Endothelial cell of umbilical vein (primary cell): ENCODE measurements around the gene GPN1. TPM values are rescaled to one million over a fixed set of nuclear protein-coding genes. Genes with fewer than 3 reads are reported as not detected.

Source experiments
- BruUV-seq: library from RNA; stranded (reverse); fragments of 400-500 nt; replicated peaks from 2 replicates; lab custom pipeline; 2021; lab: Mats Ljungman, UMichigan
- CTCF ChIA-PET: fragments of 300-600, 350-600 bp; sonication (Branson Sonifier 250); formaldehyde crosslinking; loops from one replicate; lab custom pipeline; 2021; ENCODE audit warnings: antibody characterized with exemption, inconsistent platforms; lab: Charles Lee
- POLR2A ChIA-PET: fragments of 300-600, 350-600 bp; sonication (Branson Sonifier 250); formaldehyde crosslinking; loops from one replicate; lab custom pipeline; 2021; ENCODE audit warnings: antibody characterized with exemption, inconsistent platforms; lab: Charles Lee
- DNase-seq: peaks from one replicate; pipeline ENCODE4 v3.0.0-alpha.2; 2011; ENCODE audit warnings: low read depth, low spot score
- FAIRE-seq: peaks from 2 replicates; lab custom pipeline; 2011; peaks lifted over from hg19 to GRCh38; lab: Jason Lieb, UNC
- H2AFZ ChIP-seq: 2 replicates; pipeline ENCODE4 v1.6.0; 2012; ENCODE audit warnings: low read depth, low read length, control low read depth, inconsistent platforms
- H3K27ac ChIP-seq: 2 replicates; pipeline ENCODE4 v1.5.1; 2011; ENCODE audit warnings: low read depth, mild to moderate bottlenecking, control low read depth, low read length, moderate library complexity; ENCODE audit not compliant: insufficient read depth
- H3K27me3 ChIP-seq, 2 experiments: 2 replicates each; pipeline versions ENCODE4 v1.6.0 to v1.6.1; 2011; ENCODE audit warnings: low read length in 2 of 2, mixed read lengths in 1 of 2; ENCODE audit not compliant: control insufficient read depth in 2 of 2, insufficient read depth in 2 of 2
- H3K36me3 ChIP-seq, 2 experiments: 2 replicates in 1 of 2; 3 replicates in 1 of 2; pipeline ENCODE4 v1.5.1; 2011; ENCODE audit warnings: low read length in 2 of 2, mild to moderate bottlenecking in 1 of 2, moderate library complexity in 1 of 2; ENCODE audit not compliant: control insufficient read depth in 2 of 2, insufficient read depth in 2 of 2; ENCODE audit errors: extremely low read depth in 1 of 2
- H3K4me1 ChIP-seq: 3 replicates; pipeline ENCODE4 v1.5.1; 2011; ENCODE audit warnings: mild to moderate bottlenecking, low read length; ENCODE audit not compliant: control insufficient read depth, insufficient read depth; ENCODE audit errors: extremely low read depth
- H3K4me2 ChIP-seq: 2 replicates; pipeline ENCODE4 v1.6.1; 2011; ENCODE audit warnings: low read length, control low read depth, mixed read lengths; ENCODE audit not compliant: insufficient read depth
- H3K4me3 ChIP-seq, 3 experiments: fragments of 200-600 bp in 1 of 3; sonication (generic), shearing (Covaris generic) in 1 of 3; replicated peaks in 1 of 3; 2 replicates each; pipeline ENCODE4 v1.5.1; 2011 to 2016; ENCODE audit warnings: control low read depth in 3 of 3, low read length in 3 of 3, mild to moderate bottlenecking in 2 of 3, inconsistent platforms in 1 of 3, low read depth in 1 of 3, moderate library complexity in 1 of 3; ENCODE audit not compliant: insufficient read depth in 1 of 3
- H3K79me2 ChIP-seq: 2 replicates; pipeline ENCODE4 v1.6.0; 2012; ENCODE audit warnings: low read length, inconsistent platforms; ENCODE audit not compliant: control insufficient read depth, insufficient read depth
- H3K9ac ChIP-seq: replicated peaks from 2 replicates; pipeline ENCODE3; 2011; ENCODE audit warnings: low read length, control low read depth; ENCODE audit not compliant: insufficient read depth; ENCODE audit errors: extremely low read depth
- H3K9me1 ChIP-seq: replicated peaks from 3 replicates; pipeline ENCODE4 v1.6.0; 2011; ENCODE audit warnings: mild to moderate bottlenecking, low read length; ENCODE audit not compliant: control insufficient read depth, insufficient read depth; ENCODE audit errors: extremely low read depth
- H3K9me3 ChIP-seq: replicated peaks from 2 replicates; pipeline ENCODE4 v1.5.1; 2012; ENCODE audit warnings: low read length, inconsistent platforms; ENCODE audit not compliant: control insufficient read depth, insufficient read depth
- H4K20me1 ChIP-seq: replicated peaks from 2 replicates; pipeline ENCODE3; 2011; ENCODE audit warnings: mild to moderate bottlenecking, low read length; ENCODE audit not compliant: control insufficient read depth, insufficient read depth; ENCODE audit errors: extremely low read depth
- EZH2 ChIP-seq: IDR thresholded peaks from 2 replicates; pipeline ENCODE4 v1.6.1; 2012; ENCODE audit warnings: borderline replicate concordance, low read depth, mild to moderate bottlenecking, moderate library complexity, low read length, inconsistent platforms; ENCODE audit not compliant: severe bottlenecking
- FOS ChIP-seq: IDR thresholded peaks from 2 replicates; pipeline ENCODE4 v1.6.1; 2011; ENCODE audit warnings: mild to moderate bottlenecking, low read length, moderate library complexity, borderline replicate concordance; ENCODE audit not compliant: insufficient read depth
- GATA2 ChIP-seq: IDR thresholded peaks from 2 replicates; pipeline ENCODE4 v1.7.0; 2011; ENCODE audit warnings: low read depth, mild to moderate bottlenecking, moderate library complexity, mixed read lengths, low read length; ENCODE audit not compliant: insufficient read length, insufficient read depth
- JUN ChIP-seq: IDR thresholded peaks from 2 replicates; pipeline ENCODE4 v1.6.1; 2011; ENCODE audit warnings: borderline replicate concordance, low read depth; ENCODE audit not compliant: insufficient read length, insufficient read depth
- MYC ChIP-seq: IDR thresholded peaks from one replicate; pipeline ENCODE4 v1.6.1; 2011; ENCODE audit warnings: mild to moderate bottlenecking, low read depth, low read length
- POLR2A ChIP-seq: IDR thresholded peaks from 2 replicates; pipeline ENCODE4 v1.6.1; 2012; ENCODE audit warnings: low read depth, mild to moderate bottlenecking, control low read depth, low read length
- POLR2AphosphoS5 ChIP-seq: IDR thresholded peaks from 2 replicates; pipeline ENCODE4 v1.6.1; 2012; ENCODE audit warnings: low read depth, mild to moderate bottlenecking, control low read depth, low read length, moderate library complexity; ENCODE audit not compliant: insufficient read depth
- dilution Hi-C: fragments of 300-500 bp; cut with MboI; formaldehyde crosslinking; loops from one replicate; pipeline ENCODE4 v1.15.0; 2019; ENCODE audit warnings: low sequenced_read_pairs; ENCODE audit not compliant: extremely low pct_ligation_motif_present
- intact Hi-C: fragments of 100-400 bp; cut with micrococcal nuclease; formaldehyde crosslinking; loops from one replicate; pipeline ENCODE4 v1.10.0; 2022
- polyA plus RNA-seq, 4 experiments: library from polyadenylated mRNA; depleted of rRNA in 3 of 4; stranded (reverse) in 3 of 4; unstranded in 1 of 4; fragments of >200 nt; gene quantifications; 2 replicates each; pipeline versions ENCODE4 v1.2.1 to v1.2.3, GENCODE V29; 2011 to 2012; ENCODE audit warnings: missing spikeins in 1 of 4
- total RNA-seq: library from RNA; stranded (reverse); gene quantifications from 2 replicates; pipeline ENCODE4 v1.2.3, GENCODE V29; 2021
- TF ChIP-seq, protein P1 (sequence below): IDR thresholded peaks from 2 replicates; pipeline ENCODE4 v1.6.1; 2011; ENCODE audit not compliant: insufficient read depth, insufficient read length
- TF ChIP-seq, protein P2 (sequence below), 2 donors: IDR thresholded peaks; 1 replicate in 1 of 2; 2 replicates in 1 of 2; pipeline ENCODE4 v1.5.1; 2011; ENCODE audit warnings: low read length in 2 of 2, mild to moderate bottlenecking in 2 of 2, moderate library complexity in 2 of 2, control low read depth in 1 of 2, inconsistent platforms in 1 of 2, low read depth in 1 of 2; ENCODE audit not compliant: insufficient read depth in 1 of 2; ENCODE audit errors: extremely low read depth in 1 of 2

GPN1 gene
- total and polyA plus RNA-seq, 2 donors (not counting 3 experiments of a cell fraction or from before 2014, with no cell fraction given), result 35.4 to 45.5 TPM

DNA sequence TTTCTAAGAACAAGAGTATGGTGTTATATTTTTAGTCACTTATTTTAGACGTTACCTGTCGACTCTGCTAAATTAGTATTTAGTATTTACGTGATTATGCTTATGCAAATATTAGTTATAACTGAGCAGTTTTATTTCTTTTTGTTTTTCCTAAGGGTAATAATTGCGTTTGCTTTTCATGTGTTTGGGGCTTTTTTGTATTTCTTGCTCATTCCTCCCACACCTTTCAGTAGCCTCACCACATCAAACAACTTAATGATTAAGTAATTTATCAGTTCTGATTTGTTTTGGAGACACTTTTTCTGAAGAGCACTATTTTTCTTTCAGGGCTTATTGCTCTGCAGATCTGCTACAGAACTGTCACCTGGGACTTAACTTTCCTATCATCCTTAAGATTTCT, 42.4 kb downstream of the GPN1 start:
- intact Hi-C loops, result no loop called here
- Histone ChIP-seq H4K20me1 (no peaks in the 10 kb centered on the region), H3K27ac (no peak overlapping the region), H3K4me1 (peaks cover 15% of the 10 kb centered on the region), H3K4me2 (no peak overlapping the region), H3K36me3 (peaks cover 2 to 6% of the 10 kb centered on the region in 2 experiments), H3K79me2 (no peaks in the 10 kb centered on the region), H3K9me3 (no peaks in the 10 kb centered on the region), H2AFZ (no peak overlapping the region), H3K9me1 (no peaks in the 10 kb centered on the region), H3K4me3 (no peak overlapping the region), H3K27me3 (no peaks in the 10 kb centered on the region), H3K9ac (no peak overlapping the region)
- no peak for FAIRE-seq
- CTCF ChIA-PET, result interaction anchor here (0.7 to 1.7 kb wide), 2 partner anchors 12 to 1033 kb away, joined by 4 to 6 read pairs; no protein-coding TSS in a partner anchor
- DNase-seq, result no peak
- dilution Hi-C loops, result no loop called here
- TF ChIP-seq EZH2 (no peak), POLR2AphosphoS5 (no peak), MYC (no peak)
- BruUV-seq, result no TSS peak
- POLR2A ChIA-PET, result no interaction called here

DNA sequence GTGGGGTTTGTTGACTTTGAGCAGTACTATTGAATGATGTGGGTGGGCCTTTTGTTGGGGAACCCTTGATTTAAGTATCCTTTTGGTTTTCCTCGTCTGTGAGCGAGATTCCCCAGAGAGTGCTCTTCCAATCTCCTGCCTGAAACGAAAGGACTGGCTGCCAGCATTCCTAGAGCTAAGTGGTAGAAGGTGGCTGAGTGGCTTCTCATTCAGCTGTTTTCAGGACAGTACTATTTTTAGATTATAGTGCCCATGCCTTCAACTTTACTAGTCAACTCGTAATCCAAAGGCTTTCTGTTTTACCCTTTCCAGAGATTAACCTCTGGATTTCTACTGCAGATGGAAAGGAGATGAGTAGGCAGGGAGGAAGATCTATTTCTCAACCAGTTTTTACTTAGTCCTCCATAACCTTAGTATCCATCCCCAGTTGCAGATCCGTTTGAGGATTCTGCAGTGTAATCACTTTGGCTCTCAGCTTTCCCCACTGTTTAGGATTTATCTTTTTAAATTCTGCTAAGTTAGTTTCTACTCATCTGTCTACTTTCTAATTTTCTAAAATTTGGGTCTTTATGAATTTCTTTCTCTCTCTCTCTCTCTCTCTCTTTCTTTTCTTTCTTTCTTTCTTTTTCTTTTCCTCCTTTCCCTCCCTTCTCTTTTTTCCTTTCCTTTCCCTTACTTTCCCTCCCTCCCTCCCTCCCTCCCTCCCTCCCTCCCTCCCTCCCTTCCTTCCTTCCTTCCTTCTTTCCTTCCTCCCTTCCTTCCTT, 44.1 kb downstream of the GPN1 start:
- TF ChIP-seq EZH2 (no peak), FOS (no peak), POLR2A (no peak), POLR2AphosphoS5 (no peak), MYC (no peak), JUN (no peak), GATA2 (no peak)
- TF ChIP-seq, protein P1, sequence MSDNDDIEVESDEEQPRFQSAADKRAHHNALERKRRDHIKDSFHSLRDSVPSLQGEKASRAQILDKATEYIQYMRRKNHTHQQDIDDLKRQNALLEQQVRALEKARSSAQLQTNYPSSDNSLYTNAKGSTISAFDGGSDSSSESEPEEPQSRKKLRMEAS, result no peak
- TF ChIP-seq, protein P2, sequence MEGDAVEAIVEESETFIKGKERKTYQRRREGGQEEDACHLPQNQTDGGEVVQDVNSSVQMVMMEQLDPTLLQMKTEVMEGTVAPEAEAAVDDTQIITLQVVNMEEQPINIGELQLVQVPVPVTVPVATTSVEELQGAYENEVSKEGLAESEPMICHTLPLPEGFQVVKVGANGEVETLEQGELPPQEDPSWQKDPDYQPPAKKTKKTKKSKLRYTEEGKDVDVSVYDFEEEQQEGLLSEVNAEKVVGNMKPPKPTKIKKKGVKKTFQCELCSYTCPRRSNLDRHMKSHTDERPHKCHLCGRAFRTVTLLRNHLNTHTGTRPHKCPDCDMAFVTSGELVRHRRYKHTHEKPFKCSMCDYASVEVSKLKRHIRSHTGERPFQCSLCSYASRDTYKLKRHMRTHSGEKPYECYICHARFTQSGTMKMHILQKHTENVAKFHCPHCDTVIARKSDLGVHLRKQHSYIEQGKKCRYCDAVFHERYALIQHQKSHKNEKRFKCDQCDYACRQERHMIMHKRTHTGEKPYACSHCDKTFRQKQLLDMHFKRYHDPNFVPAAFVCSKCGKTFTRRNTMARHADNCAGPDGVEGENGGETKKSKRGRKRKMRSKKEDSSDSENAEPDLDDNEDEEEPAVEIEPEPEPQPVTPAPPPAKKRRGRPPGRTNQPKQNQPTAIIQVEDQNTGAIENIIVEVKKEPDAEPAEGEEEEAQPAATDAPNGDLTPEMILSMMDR (IDR thresholded peaks at IDR 0.05; ENCODE audit: extremely low read depth in 1 of 2, insufficient read depth in 1 of 2, low read depth in 1 of 2, low read length in 2 of 2), result no peak
- Histone ChIP-seq H3K36me3 (peaks cover 2 to 6% of the 10 kb centered on the region in 2 experiments), H3K4me2 (no peak overlapping the region), H3K4me3 (no peak overlapping the region), H3K4me1 (peaks cover under 1% of the 10 kb centered on the region), H3K27ac (no peak overlapping the region), H3K9ac (no peak overlapping the region), H2AFZ (no peak overlapping the region), H4K20me1 (no peaks in the 10 kb centered on the region), H3K9me1 (no peaks in the 10 kb centered on the region), H3K79me2 (no peaks in the 10 kb centered on the region), H3K27me3 (no peaks in the 10 kb centered on the region), H3K9me3 (no peaks in the 10 kb centered on the region)
- ChIA-PET POLR2A (no interaction called here), CTCF (interaction anchor here (1.2 to 1.7 kb wide), 2 partner anchors 11 kb away, joined by 6 to 9 read pairs; no protein-coding TSS in a partner anchor)
- BruUV-seq, result no TSS peak
- intact Hi-C loops, result no loop called here
- no peak for FAIRE-seq
- DNase-seq, result no peak
- dilution Hi-C loops, result no loop called here
